Myocyte (in vitro differentiated cells): ENCODE results near the gene DBX2. TPM values are rescaled to one million over a fixed set of nuclear protein-coding genes. Genes with fewer than 3 reads are reported as not detected.
"Not testable (repeated sequence)": the region's sequence is repeated elsewhere in the genome, so short reads cannot be mapped to it uniquely, and the experiment has no call there.

Source experiments
- DNase-seq: peaks from one replicate; pipeline ENCODE4 v3.0.0-alpha.2; 2012; ENCODE audit warnings: low read depth
- total RNA-seq: library from RNA; depleted of rRNA; stranded (reverse); fragments of >200 nt; gene quantifications from 2 replicates; pipeline ENCODE4 v1.2.3, GENCODE V29; 2014

The DBX2 gene
- total RNA-seq, 1 donor from 2014 or later: not detected

- no peak for DNase-seq
Observed at GRCh38 chr12:45012749-45013148, 38.1 kb downstream of the DBX2 start.

- DNase-seq: no peak
Observed at GRCh38 chr12:45010059-45010458, 40.8 kb downstream of the DBX2 start.

- no peak for DNase-seq
Observed at GRCh38 chr12:45008211-45008610, 42.7 kb downstream of the DBX2 start.

- DNase-seq: no peak
Observed at GRCh38 chr12:44999355-44999754, 51.5 kb downstream of the DBX2 start.

DNA sequence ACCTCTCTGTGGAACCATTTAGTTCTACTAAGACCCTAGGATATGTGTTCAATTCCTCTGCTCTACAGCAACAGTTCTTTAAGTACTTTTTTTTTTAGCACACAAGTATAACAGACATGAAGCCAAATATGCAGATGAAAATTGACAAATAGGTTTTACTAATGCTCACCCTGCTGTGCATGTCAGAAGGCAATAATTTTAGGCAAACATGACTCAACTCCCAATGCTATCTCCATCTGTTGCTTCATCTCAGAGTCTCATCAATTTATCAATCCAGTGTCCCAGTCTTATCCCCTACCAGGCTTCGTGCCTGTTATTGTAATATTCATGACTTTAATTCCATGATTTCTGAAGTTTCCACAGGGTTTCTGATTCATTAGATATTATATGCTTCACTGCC is 57.7 kb downstream of the DBX2 start:
- no peak for DNase-seq

- not testable (repeated sequence) for DNase-seq
Observed at GRCh38 chr12:44984863-44985262, 66.0 kb downstream of the DBX2 start.

GRCh38 chr12:44979918-44980317 is 71.0 kb downstream of the DBX2 start:
- DNase-seq: no peak

DNA sequence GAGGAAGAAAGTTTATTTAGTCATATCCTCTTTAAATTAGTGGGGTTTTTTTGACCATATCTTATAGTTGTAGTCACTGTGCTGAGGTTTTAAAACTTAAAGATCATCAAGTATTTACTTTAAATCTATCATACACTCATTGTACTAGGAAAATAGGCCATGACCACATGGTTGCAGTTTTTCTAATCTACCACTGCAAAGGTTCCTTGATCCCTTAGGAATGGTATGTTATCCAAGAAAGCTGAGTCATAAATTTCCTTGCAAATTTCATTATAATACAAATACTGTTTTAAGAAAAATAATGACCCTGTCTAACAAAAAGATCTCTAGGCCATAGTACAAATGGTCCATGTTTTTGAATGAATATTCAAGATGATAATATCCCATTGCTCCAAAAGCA is 74.7 kb downstream of the DBX2 start:
- DNase-seq: no peak

- DNase-seq: peak; percentile 16
Observed at GRCh38 chr12:44972746-44973421, 78.0 kb downstream of the DBX2 start.

DNA sequence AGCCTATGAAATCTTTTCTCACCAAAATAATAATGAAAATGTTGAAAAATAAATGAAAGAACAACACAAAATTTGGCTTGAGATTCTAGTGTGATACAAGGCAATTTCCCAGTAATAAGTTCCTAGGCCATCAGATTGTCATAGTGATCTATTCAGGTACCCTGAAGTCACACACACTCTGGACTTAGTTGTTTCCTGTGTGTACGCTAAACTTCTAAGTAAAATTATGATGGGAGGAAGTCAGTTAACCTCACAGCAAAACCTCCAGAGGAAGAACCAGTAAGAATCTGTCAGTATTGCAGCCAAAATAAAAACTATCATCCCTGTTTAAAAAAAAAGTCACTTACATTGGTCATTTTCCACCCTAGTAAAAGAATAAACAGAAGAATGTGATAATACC is 81.9 kb downstream of the DBX2 start:
- no peak for DNase-seq

Other genes with a start within 250 kb of the DBX2 start
- gene NELL2, start 174.8 kb downstream of the DBX2 start, total RNA-seq: 0.05 TPM in 1 of 2 replicates, not detected in the other
- 89.3 and 92.2 TPM in 2 replicates for gene ANO6, start 165.0 kb upstream of the DBX2 start, total RNA-seq